ENCODE data around the gene NSD1. TPM values are rescaled to one million over a fixed set of nuclear protein-coding genes. Genes with fewer than 3 reads are reported as not detected.

Gene NSD1
- total and polyA plus RNA-seq, 10 of the 15 experiments (the other 5 are each of a cell fraction or from before 2014, with no cell fraction given), result 7.0 to 57.9 (median 30.4) TPM

GRCh38 chr5:177301503-177302165, 168.1 kb downstream of the NSD1 start:
- no peaks in the 10 kb centered on the region for H4K20me1 ChIP-seq (ENCODE audit: control insufficient read depth, insufficient read depth)
- WGBS (ENCODE audit: insufficient coverage, insufficient replicate concordance, low lambda C conversion rate, missing lambda C conversion rate), result 61% methylated on average over 7 of the region's 7 CpGs
- H3K9ac ChIP-seq (ENCODE audit: control insufficient read depth, insufficient read depth, low read length), result peak overlapping the region; percentile 72
- POLR2A ChIA-PET, result interaction anchor here (0.5 to 2.2 kb wide), 12 partner anchors 11 to 257 kb away, joined by 3 to 11 read pairs (median 4); partner anchors contain the start of genes NSD1 and RGS14
- peak overlapping the region; percentile 83 for H3K27ac ChIP-seq (ENCODE audit: control insufficient read depth, insufficient read depth)
- CTCF ChIA-PET, result interaction anchor here (0.9 to 3.6 kb wide), 12 partner anchors 8 to 231 kb away, joined by 3 to 35 read pairs (median 4); partner anchors contain the start of gene RGS14
- H3K27me3 ChIP-seq (replicated peaks in 1 of 2; ENCODE audit: control insufficient read depth in 2 of 2, insufficient read depth in 2 of 2, low read length in 1 of 2), result no peaks in the 10 kb centered on the region
- no TSS peak for BruUV-seq (replicated peaks)
- H3K4me1 ChIP-seq (ENCODE audit: control insufficient read depth, insufficient read depth, low read length), result peaks cover 42% of the 10 kb centered on the region
- H3K9me3 ChIP-seq (replicated peaks; ENCODE audit: control insufficient read depth, insufficient read depth, low read length), result no peaks in the 10 kb centered on the region
- ATAC-seq (peak; percentile 19), DNase-seq (ENCODE audit: low read depth, low spot score) (no peak), FAIRE-seq (no peak)
- H3K4me2 ChIP-seq (ENCODE audit: control insufficient read depth, insufficient read depth), result peak overlapping the region; percentile 78
- H3K36me3 ChIP-seq (ENCODE audit: control insufficient read depth in 2 of 2, insufficient read depth in 2 of 2, low read length in 1 of 2), result peaks cover 3 to 19% of the 10 kb centered on the region in 2 experiments
- peak overlapping the region; percentile 75; the same call in 1 of the 2 replicates for H3K4me3 ChIP-seq
- SMC1A ChIA-PET (ENCODE audit: uncharacterized antibody, unreplicated experiment), result interaction anchor here (0.7 to 2.0 kb wide), 7 partner anchors 9 to 188 kb away, joined by 3 to 10 read pairs (median 3); partner anchors contain the start of gene MXD3
- in situ Hi-C loops (cut with MboI) (no loop called here), intact Hi-C loops (cut with micrococcal nuclease; ENCODE audit: unreplicated experiment) (loop anchor here (5.0 to 10.0 kb wide), 3 partner anchors 164 to 293 kb away; partner anchors contain the start of gene TMED9)
- RAD21 ChIA-PET (ENCODE audit: unreplicated experiment), result interaction anchor here (1.0 to 2.3 kb wide), 9 partner anchors 9 to 190 kb away, joined by 3 to 12 read pairs (median 4); no protein-coding TSS in a partner anchor
- peaks cover 48% of the 10 kb centered on the region for H3K79me2 ChIP-seq (ENCODE audit: control insufficient read depth, insufficient read depth, low read length)
- no peak overlapping the region for H2AFZ ChIP-seq (ENCODE audit: control insufficient read depth, low read depth, low read length)
- TF ChIP-seq FOXK2 (IDR thresholded peaks at IDR 0.05) (no peak), STAT3 (IDR thresholded peaks at IDR 0.05; ENCODE audit: low read depth, low read length) (no peak), MEF2A (IDR thresholded peaks at IDR 0.05; ENCODE audit: insufficient read depth, low read depth, low read length) (no peak), EP300 (IDR thresholded peaks at IDR 0.05; ENCODE audit: borderline replicate concordance in 1 of 2, control insufficient read depth in 1 of 2, low read depth in 2 of 2, low read length in 2 of 2) (no peak), PML (IDR thresholded peaks at IDR 0.05; ENCODE audit: low read length) (no peak), RAD51 (IDR thresholded peaks at IDR 0.05) (no peak), CREB1 (IDR thresholded peaks at IDR 0.05; ENCODE audit: low read depth) (peak; percentile 33; the same call in 1 of the 2 replicates), GABPA (IDR thresholded peaks at IDR 0.05; ENCODE audit: low read depth) (no peak), NBN (IDR thresholded peaks at IDR 0.05) (no peak), ATF2 (IDR thresholded peaks at IDR 0.05; ENCODE audit: low read length) (0 out of 2 replicates have a peak, but pooled peaks have one; percentile 19), ZNF384 (IDR thresholded peaks at IDR 0.05; ENCODE audit: borderline replicate concordance, low read depth, low read length) (no peak), POU2F2 (IDR thresholded peaks at IDR 0.05; ENCODE audit: borderline replicate concordance, low read depth, low read length) (0 out of 3 replicates have a peak, but pooled peaks have one; percentile 9)
- TF ChIP-seq, protein P1, sequence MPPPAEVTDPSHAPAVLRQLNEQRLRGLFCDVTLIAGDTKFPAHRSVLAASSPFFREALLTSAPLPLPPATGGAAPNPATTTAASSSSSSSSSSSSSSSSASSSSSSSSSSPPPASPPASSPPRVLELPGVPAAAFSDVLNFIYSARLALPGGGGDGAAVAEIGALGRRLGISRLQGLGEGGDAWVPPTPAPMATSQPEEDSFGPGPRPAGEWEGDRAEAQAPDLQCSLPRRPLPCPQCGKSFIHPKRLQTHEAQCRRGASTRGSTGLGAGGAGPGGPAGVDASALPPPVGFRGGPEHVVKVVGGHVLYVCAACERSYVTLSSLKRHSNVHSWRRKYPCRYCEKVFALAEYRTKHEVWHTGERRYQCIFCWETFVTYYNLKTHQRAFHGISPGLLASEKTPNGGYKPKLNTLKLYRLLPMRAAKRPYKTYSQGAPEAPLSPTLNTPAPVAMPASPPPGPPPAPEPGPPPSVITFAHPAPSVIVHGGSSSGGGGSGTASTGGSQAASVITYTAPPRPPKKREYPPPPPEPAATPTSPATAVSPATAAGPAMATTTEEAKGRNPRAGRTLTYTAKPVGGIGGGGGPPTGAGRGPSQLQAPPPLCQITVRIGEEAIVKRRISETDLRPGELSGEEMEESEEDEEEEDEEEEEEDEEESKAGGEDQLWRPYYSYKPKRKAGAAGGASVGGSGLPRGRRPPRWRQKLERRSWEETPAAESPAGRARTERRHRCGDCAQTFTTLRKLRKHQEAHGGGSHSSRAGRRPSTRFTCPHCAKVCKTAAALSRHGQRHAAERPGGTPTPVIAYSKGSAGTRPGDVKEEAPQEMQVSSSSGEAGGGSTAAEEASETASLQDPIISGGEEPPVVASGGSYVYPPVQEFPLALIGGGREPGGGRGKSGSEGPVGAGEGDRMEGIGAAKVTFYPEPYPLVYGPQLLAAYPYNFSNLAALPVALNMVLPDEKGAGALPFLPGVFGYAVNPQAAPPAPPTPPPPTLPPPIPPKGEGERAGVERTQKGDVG (CRISPR knock-in tag; IDR thresholded peaks at IDR 0.05), result no peak
- TF ChIP-seq, protein P2, sequence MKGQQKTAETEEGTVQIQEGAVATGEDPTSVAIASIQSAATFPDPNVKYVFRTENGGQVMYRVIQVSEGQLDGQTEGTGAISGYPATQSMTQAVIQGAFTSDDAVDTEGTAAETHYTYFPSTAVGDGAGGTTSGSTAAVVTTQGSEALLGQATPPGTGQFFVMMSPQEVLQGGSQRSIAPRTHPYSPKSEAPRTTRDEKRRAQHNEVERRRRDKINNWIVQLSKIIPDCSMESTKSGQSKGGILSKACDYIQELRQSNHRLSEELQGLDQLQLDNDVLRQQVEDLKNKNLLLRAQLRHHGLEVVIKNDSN (IDR thresholded peaks at IDR 0.05; ENCODE audit: borderline replicate concordance, extremely low read length, insufficient read depth, low read depth, low read length), result no peak
